ENCODE measurements around the gene JPT2.

The JPT2 gene, protein sequence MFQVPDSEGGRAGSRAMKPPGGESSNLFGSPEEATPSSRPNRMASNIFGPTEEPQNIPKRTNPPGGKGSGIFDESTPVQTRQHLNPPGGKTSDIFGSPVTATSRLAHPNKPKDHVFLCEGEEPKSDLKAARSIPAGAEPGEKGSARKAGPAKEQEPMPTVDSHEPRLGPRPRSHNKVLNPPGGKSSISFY

DNA sequence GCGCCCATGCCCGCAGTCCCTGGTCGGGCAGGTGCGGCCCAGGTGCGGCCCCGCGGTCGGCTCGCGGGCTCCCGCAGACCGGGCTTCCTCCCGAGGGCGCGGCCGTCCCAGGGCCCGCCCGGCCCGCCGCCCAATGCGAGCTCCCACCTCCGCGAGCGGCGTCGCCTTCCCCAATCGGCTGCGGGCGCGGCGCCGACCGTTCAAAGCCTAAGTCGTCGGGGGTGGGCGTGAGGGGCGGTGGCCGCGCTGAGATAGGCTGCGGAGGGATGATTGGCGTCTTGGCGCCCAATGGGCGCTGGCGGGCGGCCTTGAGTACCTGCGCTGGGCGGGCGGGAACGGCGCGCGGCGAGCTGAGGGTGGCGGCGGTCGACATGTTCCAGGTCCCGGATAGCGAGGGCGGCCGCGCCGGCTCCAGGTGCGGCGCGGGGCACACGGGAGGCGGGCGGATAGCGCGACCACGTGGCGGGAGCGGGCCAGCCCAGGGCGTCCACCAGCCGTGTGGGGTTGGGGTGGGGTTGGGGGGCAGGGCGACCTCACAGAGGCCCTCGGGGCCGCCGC, at the start of gene JPT2:
Gene JPT2 (plus strand): TSS at position 338 of the 558 bp plus-strand sequence. CDS start 34 bp downstream, at position 372.
- peak; percentile 91 for DNase-seq

DNA sequence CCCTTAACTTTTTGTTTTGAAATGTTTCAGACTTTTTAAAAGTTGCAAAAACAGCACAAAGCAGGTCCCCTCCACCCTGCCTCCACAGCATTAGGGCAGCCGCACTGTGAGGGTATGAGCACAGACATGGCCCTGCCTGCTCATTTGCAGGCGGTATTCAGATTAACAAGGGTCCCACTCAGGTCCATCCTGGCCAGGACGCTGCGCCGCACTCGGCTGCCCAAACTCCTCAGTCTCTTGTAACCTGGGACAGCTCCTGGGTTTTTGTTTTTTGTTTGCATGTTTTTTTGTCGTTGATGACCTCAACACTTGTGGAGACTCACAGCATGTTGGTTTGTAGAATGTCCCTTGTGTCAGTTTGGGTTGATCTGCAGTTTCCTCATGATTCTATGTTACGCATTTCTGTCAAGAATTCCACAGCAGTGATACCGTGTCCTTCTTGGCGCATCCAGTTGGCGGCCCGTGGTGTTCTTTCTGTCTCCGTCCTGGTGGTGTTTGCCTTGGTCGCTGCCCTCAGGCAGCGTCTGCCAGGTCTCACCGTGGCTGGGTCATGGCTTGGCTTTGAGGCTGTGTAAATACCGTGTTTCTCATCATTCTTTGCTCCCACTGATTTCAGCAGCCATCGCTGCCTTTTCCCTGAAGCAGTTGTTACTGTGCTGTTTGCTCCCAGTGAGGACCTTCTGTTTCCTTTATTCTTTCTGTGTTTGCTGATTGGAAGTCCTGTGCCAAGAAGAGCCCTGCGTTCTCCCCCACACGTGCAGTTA, 47.4 kb upstream of the JPT2 start:
- DNase-seq = no peak

DNA sequence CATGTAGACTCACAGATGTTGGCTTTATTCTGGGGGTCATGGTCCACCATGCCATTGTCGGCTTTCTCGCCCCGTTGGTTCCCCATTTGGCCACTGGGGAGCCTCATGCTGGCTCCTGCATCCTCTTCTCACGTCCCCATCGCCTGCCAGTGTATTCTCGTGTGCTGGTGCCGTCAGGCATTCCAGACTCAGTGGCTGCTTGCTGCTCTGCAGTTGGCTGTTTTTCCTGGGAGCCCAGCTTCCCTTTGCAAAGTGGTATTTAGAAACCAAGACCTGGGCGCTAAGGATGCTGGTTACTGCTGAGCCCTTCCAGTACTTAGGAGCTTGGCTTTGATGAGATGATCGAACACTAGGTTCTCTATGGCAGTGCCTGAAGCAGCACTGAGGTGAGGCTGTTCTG, 46.8 kb upstream of the JPT2 start:
- no peak for DNase-seq

DNA sequence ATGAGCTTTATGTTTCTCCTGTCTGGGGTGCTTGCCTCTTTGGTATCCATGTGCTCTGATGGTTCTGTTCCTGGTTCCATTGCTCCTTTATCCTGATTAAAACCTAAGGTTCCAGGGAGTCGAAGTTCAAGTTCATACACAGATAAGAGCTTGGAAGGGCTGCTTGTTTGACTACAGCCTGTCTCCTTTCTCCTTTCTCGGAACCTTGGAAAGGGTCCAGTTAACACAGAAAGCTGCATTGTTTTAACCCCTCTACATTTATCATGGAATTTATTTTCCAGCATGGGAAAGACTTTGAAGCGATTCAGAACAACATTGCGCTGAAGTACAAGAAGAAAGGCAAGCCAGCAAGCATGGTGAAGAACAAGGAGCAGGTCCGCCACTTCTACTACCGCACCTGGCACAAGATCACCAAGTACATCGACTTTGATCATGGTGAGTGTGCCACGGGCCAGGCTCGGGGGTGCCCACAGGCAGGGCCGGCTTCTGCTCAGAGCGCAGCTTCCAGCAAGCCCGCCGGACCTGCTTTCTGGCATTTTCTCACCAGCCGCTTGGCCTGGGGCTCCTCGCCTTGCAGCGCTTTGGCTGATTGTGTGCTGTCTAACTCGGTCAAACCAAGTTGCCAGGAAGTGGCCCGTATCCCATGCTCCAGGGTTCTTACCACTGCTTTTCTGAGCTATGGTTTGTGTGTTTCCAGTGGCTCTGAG, 46.0 kb upstream of the JPT2 start:
- peak; percentile 14 for DNase-seq

DNA sequence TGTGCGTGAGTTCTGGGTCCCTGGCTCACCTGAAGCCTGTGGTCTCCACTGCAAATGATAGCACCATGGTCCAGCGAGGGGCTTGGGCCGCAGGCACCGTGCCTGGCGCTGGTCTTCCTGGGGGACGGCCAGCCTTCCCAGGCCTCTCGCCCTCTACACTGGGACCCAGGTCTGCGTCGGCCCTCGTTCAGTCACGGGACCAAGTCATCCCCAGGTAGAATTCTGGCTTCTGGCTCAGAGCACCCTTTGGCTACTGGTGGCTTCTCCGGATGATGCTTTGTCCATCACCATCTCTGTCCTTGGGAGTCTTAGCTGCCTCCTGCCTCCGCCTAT, 45.5 kb upstream of the JPT2 start:
- DNase-seq = no peak

DNA sequence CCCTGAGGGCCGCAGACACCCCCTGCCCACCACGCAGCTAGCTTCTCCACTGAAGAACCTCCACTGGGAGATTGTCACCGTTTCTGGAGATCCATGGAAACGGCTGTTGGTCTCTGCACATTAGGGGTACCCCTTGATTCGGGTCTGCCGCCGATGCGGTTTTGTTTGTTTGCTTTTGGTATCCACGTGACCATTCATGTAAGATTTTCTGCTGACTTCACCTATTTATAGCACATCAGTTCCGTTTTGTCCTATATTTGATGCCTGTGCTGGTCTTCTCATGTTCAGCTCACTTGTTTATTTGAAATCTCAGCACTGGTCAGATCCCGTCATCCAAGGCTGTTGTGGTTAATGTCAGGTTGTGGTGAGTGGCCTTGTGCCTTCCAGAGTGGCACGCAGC, 44.8 kb upstream of the JPT2 start:
- no peak for DNase-seq

DNA sequence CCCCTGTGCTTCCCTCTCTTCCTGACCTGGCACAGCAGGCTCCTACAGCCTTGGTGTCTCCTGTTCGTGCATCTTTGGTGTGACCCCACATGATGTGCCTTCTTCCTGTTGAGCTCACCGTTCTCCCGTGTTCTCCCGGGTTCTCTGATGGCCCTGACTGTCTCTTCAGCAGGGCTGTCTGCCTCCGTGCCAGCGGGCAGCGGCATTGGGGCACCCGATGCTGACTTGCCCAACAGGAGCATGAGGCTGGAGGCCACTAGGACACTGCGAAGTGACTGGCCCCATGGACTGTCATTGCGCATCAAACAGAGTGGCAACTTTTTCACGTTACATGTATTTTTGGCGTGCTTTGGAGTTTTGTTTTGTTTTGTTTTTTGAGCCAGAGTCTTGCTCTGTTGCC, 43.5 kb upstream of the JPT2 start:
- no peak for DNase-seq

DNA sequence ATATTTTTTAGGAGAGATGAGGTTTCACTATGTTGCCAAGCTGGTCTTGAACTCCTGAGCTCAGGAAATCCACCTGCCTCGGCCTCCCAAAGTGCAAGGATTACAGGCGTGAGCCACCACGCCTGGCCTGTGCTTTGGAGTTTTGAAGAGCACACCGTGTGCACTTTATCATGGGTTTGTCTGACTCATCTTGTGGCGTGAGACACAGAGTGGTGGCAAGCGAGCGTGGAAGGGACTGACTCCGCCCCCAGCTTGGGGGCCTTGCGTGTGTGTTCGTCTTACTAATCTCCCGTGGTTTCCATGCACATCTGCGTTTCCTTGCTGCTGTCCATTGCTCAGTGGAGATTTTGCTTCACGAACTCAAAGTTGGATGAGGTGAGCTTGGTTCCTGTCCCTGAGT, 43.0 kb upstream of the JPT2 start:
- DNase-seq = no peak

DNA sequence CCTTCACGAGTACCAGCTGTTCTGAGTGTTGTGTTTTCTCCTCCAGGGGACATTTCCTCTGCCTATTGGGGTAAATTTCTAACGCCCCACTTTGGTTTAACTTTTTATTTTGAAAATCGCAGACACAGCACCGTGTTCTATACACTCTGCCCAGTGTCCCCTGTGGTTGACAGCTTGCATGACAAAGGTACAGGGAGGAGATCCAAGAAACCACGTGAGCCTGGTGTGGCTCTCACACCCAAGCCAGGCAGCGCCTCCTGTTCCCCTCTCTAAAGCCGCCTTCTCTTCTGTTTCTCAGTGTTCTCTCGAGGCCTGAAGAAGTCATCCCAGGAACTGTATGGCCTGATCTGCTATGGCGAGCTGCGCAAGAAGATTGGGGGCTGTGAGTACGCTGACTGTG, 40.6 kb upstream of the JPT2 start:
- no peak for DNase-seq

DNA sequence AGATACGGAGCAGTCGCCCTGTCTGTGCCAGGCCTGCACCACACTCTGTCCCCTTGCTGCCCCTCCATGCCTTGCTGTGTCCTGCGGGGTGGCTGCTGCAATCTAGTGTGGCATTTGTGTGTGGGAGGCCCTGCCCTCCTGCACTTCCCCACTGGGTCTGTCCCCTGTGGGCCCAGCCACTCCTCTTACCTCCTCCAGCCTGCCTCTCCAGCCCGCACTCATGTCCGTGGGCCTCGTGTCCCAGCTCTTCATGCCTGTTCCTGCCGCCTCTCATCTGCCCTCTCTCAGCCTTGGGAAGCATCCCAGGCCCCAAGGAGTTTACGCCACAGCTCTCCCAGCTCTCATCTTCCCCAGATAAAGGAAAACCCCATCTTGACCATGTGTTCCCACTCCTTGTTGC, 39.3 kb upstream of the JPT2 start:
- DNase-seq = no peak

DNA sequence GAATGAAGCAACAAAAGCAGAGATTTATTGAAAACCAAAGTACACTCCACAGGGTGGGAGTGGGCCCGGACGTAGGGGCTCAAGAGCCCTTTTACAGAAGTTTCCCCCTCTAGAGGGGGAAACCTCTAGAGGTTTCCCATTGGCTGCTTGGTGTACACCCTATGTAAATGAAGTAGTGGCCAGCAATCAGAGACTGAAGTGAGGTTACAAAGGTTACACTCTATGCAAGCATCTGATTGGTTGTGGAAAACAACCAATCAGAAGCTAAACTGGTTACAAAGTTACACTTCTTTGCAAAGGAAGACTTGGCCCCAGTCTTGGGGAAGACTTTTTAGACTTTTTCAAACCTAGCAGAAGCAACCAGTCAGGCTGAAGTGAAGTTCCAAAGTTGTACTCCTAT, 38.8 kb upstream of the JPT2 start:
- DNase-seq = no peak

DNA sequence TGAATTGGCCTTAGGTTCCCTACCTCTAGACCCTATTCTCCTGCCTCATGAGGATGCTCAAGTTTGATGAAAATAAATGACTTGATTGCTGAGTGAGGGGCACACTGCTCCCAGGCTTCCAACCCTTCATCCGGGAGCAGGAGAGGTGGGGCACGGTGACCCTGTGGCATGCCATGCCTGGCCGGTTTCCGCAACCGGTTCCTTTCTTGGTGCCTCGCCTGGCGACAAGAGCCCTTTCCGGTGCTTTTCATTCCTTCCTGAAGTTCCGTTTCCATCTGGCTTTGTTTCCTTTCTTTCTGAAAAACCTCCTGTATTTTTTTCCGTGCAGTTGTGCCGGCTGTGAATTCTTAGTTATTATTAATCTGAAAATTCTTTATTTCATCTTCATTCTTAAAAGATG, 38.2 kb upstream of the JPT2 start:
- DNase-seq = no peak

DNA sequence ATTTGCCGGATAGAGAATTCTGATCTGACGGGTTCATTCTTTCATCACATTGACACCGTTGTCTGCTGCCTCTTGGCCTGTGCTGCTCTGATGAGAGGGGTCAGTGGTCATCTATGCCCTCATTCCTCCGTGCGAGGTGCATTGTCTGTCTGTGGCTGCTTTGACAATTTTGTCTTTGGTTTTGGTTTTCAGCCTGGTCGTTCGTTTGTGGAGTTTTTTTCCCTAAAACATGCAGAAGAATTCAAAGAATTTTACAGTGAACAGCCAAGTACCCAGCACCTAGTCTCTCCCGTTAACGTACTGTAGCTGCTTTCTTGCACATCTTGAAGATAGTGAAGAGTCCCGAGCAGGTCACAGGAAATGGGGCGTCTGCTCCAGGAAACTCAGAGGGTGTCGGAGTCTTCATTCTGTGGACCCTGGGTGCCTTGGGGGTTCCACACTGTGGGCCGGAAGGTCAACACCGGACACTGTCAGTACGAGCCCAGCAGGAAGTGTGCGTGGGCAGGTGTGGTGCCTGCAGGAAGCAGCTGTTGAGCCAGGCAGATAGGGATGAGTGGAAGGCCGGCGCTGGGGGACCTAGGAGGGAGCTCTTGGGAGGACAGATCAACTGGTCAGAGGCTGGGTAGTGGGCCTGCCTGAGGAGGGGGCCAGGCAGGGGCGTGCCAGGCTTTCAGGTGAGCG, 37.7 kb upstream of the JPT2 start:
- DNase-seq = no peak

DNA sequence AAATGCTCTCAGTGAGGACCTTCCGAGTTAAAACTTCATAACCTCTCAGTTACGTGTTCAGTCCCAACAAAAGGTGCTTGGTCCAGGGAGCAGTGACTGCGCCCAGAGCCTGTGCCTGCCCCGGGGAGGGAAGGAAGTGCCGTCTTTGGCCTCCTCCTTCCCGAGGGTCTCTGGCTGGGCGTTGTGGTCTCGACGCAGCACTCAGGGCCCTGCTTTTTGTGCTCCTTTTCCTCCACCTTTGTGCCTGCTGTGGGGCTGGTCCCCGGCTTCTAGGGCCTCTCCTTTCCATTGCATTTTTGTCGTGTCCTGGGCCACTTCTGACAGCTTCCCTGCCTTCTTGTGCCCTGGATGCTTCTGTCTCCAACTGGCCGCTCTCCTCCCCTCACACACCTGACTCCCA, 36.8 kb upstream of the JPT2 start:
- DNase-seq = no peak

DNA sequence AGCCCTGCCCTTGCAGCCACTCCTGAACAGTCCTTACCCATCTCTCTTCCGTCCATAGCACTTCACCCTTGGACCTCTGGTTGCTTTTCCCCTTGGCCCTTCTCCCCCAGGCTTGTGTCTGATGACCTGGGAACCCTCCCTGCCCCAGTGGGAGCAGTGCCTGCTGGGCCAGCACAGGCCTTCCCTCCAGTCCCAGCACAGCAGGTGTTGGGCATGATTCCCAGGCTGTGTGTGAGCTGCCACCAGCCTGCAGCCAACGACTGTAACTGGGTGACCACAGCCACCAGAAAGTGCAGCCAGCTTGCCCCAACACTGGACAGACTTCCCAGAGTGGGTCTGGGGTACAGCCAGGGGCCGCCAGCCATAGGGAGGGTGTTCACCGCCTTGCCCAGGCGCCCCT, 35.9 kb upstream of the JPT2 start:
- DNase-seq = peak; percentile 74

DNA sequence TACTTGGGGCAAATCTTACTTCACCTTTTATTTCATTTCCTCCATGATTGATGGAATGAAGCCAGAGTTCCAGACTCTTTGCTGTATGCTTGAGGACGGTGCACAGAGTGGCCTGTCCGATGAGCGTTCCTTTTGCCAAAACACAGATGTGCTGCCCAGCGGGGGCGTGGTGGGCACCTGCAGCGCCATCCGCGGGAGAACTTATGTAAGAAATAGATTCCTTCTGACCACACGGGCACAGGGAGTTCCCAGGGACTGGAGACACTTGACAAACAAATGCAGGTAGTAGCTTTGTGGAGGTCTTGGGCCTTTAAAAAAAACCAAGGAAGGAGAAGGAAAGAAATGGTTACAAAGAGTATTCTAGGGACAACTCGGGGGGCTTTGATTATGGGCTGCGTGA, 35.3 kb upstream of the JPT2 start:
- DNase-seq = no peak

DNA sequence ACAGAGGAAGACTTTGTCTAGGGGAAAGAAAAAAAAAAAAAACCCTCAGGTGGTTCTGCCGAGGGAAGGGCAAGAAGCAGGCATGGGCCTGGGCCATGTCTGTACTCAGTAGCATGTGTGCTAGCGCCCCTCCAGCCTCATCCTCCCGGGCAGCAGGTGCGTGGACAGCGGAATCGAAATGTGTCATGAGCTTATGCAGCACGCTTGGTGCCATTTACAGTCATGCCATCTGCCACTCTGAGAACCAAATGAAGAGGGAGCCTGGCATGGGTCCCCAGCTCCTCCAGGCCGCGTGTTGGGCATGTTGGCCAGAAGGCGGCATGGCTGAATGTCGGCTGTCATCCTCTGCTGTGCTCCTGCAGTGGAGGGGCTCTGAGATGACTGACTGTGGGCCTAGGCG, 34.6 kb upstream of the JPT2 start:
- DNase-seq = no peak

DNA sequence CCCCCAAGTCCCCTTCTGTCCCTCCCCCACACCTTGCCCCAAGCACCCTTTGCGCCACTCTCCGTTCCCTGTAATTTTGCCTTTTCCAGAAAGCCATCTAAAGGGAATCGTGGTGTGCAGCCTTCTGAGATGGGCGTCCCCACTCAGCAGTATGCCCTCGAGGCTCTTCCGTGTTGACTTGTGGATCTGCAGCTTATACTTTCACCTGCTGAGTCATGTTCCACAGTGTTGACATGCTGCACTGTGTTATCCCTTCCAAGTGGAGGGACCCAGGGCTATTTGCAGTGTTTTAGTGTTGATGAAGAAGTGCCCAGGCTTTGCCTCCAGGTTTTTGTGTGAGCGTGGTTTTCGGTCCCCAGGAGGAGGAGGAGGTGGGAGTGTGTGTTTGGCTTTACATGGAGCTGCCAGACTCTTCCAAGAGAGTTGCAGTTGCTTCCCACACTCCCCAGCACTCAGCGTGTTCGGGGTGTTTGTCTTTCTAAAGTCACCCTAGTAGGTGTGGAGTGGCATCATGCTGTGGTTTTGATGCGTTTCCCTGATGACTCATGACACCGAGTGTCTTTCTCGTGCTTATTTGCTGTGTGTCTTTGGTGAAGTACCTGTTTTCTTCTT, 32.1 kb upstream of the JPT2 start:
- DNase-seq = no peak

DNA sequence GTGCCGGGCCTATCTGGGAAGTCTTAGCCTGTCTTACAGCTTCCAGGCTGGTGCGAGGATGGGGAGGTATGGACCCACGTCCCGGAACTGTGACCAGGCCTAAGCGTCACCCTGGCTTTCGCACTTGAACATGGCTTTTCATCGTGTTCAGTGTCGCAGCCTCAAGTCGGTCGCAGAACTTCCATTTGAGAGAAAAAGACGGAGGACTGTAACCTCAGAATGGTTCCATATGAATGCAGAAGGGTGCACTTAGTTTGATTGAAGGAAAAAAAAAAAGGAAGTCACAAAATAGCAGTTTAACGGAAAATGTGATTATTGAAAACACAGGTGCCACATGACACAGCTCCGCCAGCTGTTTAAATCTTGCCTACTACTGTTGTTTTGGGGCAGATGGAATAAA, 30.2 kb upstream of the JPT2 start:
- DNase-seq = no peak

DNA sequence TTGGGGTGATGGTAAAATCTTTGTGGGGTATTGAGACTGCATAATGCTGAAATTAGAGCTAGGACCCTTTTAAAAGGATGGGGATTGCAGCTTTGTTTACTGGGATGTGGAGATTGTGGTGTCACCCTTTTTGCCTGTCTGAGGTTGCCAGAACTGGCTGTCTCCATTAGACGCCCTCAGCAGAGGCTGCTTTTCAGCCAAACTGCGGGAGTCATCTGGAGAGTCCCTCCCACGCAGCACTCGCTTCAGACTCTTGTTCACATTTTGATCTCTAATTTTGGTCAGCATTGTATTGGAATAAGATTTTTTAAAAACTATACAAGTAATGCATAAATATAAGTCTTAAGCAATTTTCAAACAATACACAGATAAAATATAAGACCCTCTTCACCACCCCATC, 27.9 kb upstream of the JPT2 start:
- DNase-seq = no peak

DNA sequence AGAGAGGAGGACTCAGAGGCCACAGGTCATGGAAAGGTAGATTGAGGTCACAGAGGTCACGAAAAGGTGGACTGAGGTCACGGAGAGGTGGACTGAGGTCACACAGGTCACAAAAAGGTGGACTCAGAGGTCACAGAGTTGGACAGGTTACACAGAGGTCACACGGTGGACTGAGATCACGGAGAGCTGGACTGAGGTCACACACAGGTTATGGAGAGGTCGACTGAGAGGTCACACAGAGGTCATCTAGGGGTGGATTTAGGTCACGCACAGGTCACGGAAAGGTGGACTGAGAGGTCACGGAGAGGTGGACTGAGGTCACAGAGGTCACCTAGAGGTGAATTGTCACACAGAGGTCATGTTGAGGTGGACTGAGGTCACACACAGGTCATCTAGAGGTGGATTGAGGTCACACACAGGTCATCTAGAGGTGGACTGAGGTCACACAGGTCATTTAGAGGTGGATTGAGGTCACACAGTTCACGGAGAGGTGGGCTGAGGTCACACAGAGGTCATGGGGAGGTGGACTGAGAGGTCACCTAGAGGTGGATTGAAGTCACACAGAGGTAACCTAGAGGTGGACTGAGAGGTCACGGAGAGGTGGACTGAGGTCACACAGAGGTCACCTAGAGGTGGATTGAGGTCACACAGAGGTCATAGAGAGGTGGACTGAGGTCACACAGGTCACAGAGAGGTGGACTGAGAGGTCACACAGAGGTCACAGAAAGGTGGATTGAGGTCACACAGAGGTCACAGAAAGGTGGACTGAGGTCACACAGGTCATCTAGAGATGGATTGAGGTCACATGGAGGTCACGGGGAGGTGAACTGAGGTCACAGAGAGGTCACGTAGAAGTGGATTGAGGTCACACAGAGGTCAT, 26.7 kb upstream of the JPT2 start:
- no peak for DNase-seq

DNA sequence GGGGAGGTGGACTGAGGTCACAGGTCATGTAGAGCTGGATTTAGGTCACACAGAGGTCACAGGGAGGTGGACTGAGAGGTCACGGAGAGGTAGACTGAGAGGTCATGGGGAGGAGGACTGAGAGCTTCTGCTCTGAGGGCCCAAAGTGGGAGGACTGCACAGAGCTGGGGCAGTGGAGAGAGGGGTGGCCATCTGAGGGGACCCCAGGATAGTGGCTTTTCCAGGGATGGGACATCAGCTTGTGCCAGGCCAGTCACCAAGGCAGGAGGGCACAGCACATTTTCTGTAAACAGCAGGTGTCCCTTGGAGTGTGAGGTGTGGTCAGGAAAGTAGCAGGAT, 26.1 kb upstream of the JPT2 start:
- DNase-seq = no peak
